Measurements from ENCODE around the gene ABHD17A. TPM values are rescaled to one million over a fixed set of nuclear protein-coding genes. Genes with fewer than 3 reads are reported as not detected.

Gene ABHD17A
- total and polyA plus RNA-seq, 4 donors = 68.8 to 110 (median 91.0) TPM

GRCh38 chr19:1905110-1905862 is 20.0 kb upstream of the ABHD17A start, which contains the start of the genes ADAT3 and SCAMP4:
TSS of gene ADAT3 (plus strand) at chr19:1905399. CDS start at chr19:1912048, 6,649 bp downstream.
TSS of gene SCAMP4 (plus strand) at chr19:1905399. CDS start at chr19:1915020, 9,621 bp downstream.
- peak within 1 kb of the TSS; percentile 86 to 92 for H3K27ac ChIP-seq (ENCODE audit: low read depth in 1 of 2, low read length in 1 of 2)
- TF ChIP-seq CTCF (IDR thresholded peaks at IDR 0.05; ENCODE audit: control extremely low read depth, extremely low read depth) = no peak
- H3K36me3 ChIP-seq (ENCODE audit: control insufficient read depth in 4 of 4, insufficient read depth in 4 of 4, low read length in 4 of 4) = peaks cover 0 to 7% (median 0%) of the 10 kb centered on the region in 4 donors
- H3K9me3 ChIP-seq (ENCODE audit: control insufficient read depth in 4 of 4, insufficient read depth in 3 of 4, low read length in 3 of 4) = no peaks in the 10 kb centered on the region
- no peaks in the 10 kb centered on the region for H3K27me3 ChIP-seq (ENCODE audit: control insufficient read depth in 3 of 3, insufficient read depth in 3 of 3, low read length in 2 of 3)
- ATAC-seq (ENCODE audit: insufficient read depth, low FRiP score) (peak; percentile 95), DNase-seq (peak; percentile 99 to 100 (median 99))
- peak within 1 kb of the TSS; percentile 80 for H3K4me3 ChIP-seq
- 0% methylated on average over 76 to 92 of the region's 92 CpGs for WGBS, 2 donors
- peak within 1 kb of the TSS in 1 of 2 donors; percentile 84 for H3K9ac ChIP-seq (ENCODE audit: insufficient read depth in 1 of 2, low read length in 2 of 2)
- peaks cover 0 to 18% (median 2%) of the 10 kb centered on the region in 5 donors for H3K4me1 ChIP-seq (ENCODE audit: control insufficient read depth in 5 of 5, insufficient read depth in 5 of 5, low read length in 5 of 5)

GRCh38 chr19:1904860-1905109 is 19.5 kb upstream of the ABHD17A start:
- Histone ChIP-seq H3K4me3 (no peak overlapping the region), H3K9ac (ENCODE audit: insufficient read depth in 1 of 2, low read length in 2 of 2) (peak overlapping the region in 1 of 2 donors; percentile 84), H3K36me3 (ENCODE audit: control insufficient read depth in 4 of 4, insufficient read depth in 4 of 4, low read length in 4 of 4) (peaks cover 0 to 7% (median 0%) of the 10 kb centered on the region in 4 donors), H3K27ac (ENCODE audit: low read depth in 1 of 2, low read length in 1 of 2) (peak overlapping the region in 1 of 2 donors; percentile 89), H3K27me3 (ENCODE audit: control insufficient read depth in 3 of 3, insufficient read depth in 3 of 3, low read length in 2 of 3) (no peaks in the 10 kb centered on the region), H3K9me3 (ENCODE audit: control insufficient read depth in 4 of 4, insufficient read depth in 3 of 4, low read length in 3 of 4) (no peaks in the 10 kb centered on the region), H3K4me1 (ENCODE audit: control insufficient read depth in 5 of 5, insufficient read depth in 5 of 5, low read length in 5 of 5) (peaks cover 0 to 18% (median 2%) of the 10 kb centered on the region in 5 donors)
- DNase-seq = no peak
- no peak for ATAC-seq (ENCODE audit: insufficient read depth, low FRiP score)
- no peak for TF ChIP-seq CTCF (IDR thresholded peaks at IDR 0.05; ENCODE audit: control extremely low read depth, extremely low read depth)
- 36 to 38% methylated on average over 8 of the region's 8 CpGs for WGBS, 2 donors

- 74 to 83% methylated on average over 6 of the region's 6 CpGs for WGBS, 2 donors
- Histone ChIP-seq H3K9me3 (ENCODE audit: control insufficient read depth in 4 of 4, insufficient read depth in 3 of 4, low read length in 3 of 4) (no peaks in the 10 kb centered on the region), H3K9ac (ENCODE audit: insufficient read depth in 1 of 2, low read length in 2 of 2) (no peak overlapping the region), H3K4me1 (ENCODE audit: control insufficient read depth in 5 of 5, insufficient read depth in 5 of 5, low read length in 5 of 5) (peaks cover 0 to 12% (median 2%) of the 10 kb centered on the region in 5 donors), H3K27me3 (ENCODE audit: control insufficient read depth in 3 of 3, insufficient read depth in 3 of 3, low read length in 2 of 3) (no peaks in the 10 kb centered on the region), H3K4me3 (no peak overlapping the region), H3K36me3 (ENCODE audit: control insufficient read depth in 4 of 4, insufficient read depth in 4 of 4, low read length in 4 of 4) (peaks cover 0 to under 1% (median 0%) of the 10 kb centered on the region in 4 donors), H3K27ac (ENCODE audit: low read depth in 1 of 2, low read length in 1 of 2) (peak overlapping the region in 1 of 2 donors; percentile 60)
- ATAC-seq (ENCODE audit: insufficient read depth, low FRiP score) (no peak), DNase-seq (no peak)
- TF ChIP-seq CTCF (IDR thresholded peaks at IDR 0.05; ENCODE audit: control extremely low read depth, extremely low read depth) = no peak
Measured at GRCh38 chr19:1902923-1903322, 17.6 kb upstream of the ABHD17A start.

All from lung (tissue), 12 donors.